OCI-LY1 (cell line): ENCODE results near the gene CARM1.
A peak's percentile ranks its signal among the peaks of the same experiment; 100 is the strongest.
"Not testable (repeated sequence)": the region's sequence is repeated elsewhere in the genome, so short reads cannot be mapped to it uniquely, and the experiment has no call there.

Source experiments
- H2AFZ ChIP-seq: fragments of 200-600 bp; sonication (generic), shearing (Covaris generic); 2 replicates; pipeline ENCODE4 v1.6.0; 2014; ENCODE audit warnings: antibody characterized with exemption, mild to moderate bottlenecking, low read length
- H3F3A ChIP-seq: fragments of 200-600 bp; sonication (generic), shearing (Covaris generic); 2 replicates; pipeline ENCODE4 v1.6.0; 2014; ENCODE audit warnings: mild to moderate bottlenecking, antibody characterized with exemption, low read length, moderate library complexity; ENCODE audit not compliant: insufficient read depth
- H3K27ac ChIP-seq: fragments of 200-600 bp; sonication (generic); 2 replicates; pipeline ENCODE4 v1.5.1; 2014; ENCODE audit warnings: low read length, mixed run types, mild to moderate bottlenecking, low read depth; ENCODE audit not compliant: poor library complexity, severe bottlenecking
- H3K27me3 ChIP-seq: fragments of 200-600 bp; sonication (generic); 2 replicates; pipeline ENCODE4 v1.6.0; 2014; ENCODE audit warnings: antibody characterized with exemption, mild to moderate bottlenecking, low read length, moderate library complexity; ENCODE audit not compliant: insufficient read depth
- H3K36me3 ChIP-seq: fragments of 200-600 bp; sonication (generic); 2 replicates; pipeline ENCODE4 v1.6.1; 2014; ENCODE audit warnings: mild to moderate bottlenecking, antibody characterized with exemption, low read length, moderate library complexity, mixed read lengths; ENCODE audit not compliant: insufficient read depth
- H3K4me1 ChIP-seq: fragments of 200-600 bp; sonication (generic); 2 replicates; pipeline ENCODE4 v1.5.1; 2014; ENCODE audit warnings: mild to moderate bottlenecking, low read length, moderate library complexity; ENCODE audit not compliant: insufficient read depth, severe bottlenecking
- H3K4me2 ChIP-seq: fragments of 200-600 bp; sonication (generic), shearing (Covaris generic); 2 replicates; pipeline ENCODE4 v1.6.1; 2014; ENCODE audit warnings: low read length
- H3K4me3 ChIP-seq: fragments of 200-600 bp; sonication (generic); 2 replicates; pipeline ENCODE4 v1.5.1; 2014; ENCODE audit warnings: low read length, low read depth, mild to moderate bottlenecking, mixed read lengths; ENCODE audit not compliant: poor library complexity, severe bottlenecking
- H3K79me2 ChIP-seq: fragments of 200-600 bp; shearing (Covaris generic); 2 replicates; pipeline ENCODE4 v1.6.1; 2016; ENCODE audit warnings: mixed run types, low read length, mixed read lengths; ENCODE audit not compliant: insufficient read depth
- H3K9ac ChIP-seq: fragments of 200-600 bp; sonication (generic), shearing (Covaris generic); 2 replicates; pipeline ENCODE4 v1.6.1; 2014; ENCODE audit warnings: mild to moderate bottlenecking, low read length, mixed read lengths
- H3K9me2 ChIP-seq: fragments of 200-600 bp; sonication (generic), shearing (Covaris generic); 2 replicates; pipeline ENCODE4 v1.6.1; 2014; ENCODE audit warnings: low read depth, mild to moderate bottlenecking, low read length, mixed read lengths
- H3K9me3 ChIP-seq: fragments of 200-600 bp; shearing (Covaris generic); 2 replicates; pipeline ENCODE4 v1.6.1; 2014; ENCODE audit warnings: low read length, mixed read lengths
- H4K20me1 ChIP-seq: fragments of 200-600 bp; sonication (generic), shearing (Covaris generic); 2 replicates; pipeline ENCODE4 v1.6.0; 2016; ENCODE audit warnings: mild to moderate bottlenecking, low read length; ENCODE audit not compliant: insufficient read depth
- EZH2 ChIP-seq: fragments of 200-600 bp; sonication (generic), shearing (Covaris generic); IDR thresholded peaks from 2 replicates; pipeline ENCODE4 v1.8.0; 2017; ENCODE audit warnings: borderline replicate concordance, mixed run types, mild to moderate bottlenecking, antibody characterized with exemption, low read length, moderate library complexity, mixed read lengths
- TF ChIP-seq, protein P1 (sequence below): fragments of 200-600 bp; sonication (generic), shearing (Covaris generic); IDR thresholded peaks from 2 replicates; pipeline ENCODE4 v1.5.1; 2017; ENCODE audit warnings: mild to moderate bottlenecking, antibody characterized with exemption, low read length, moderate library complexity, mixed read lengths

CARM1 gene

DNA sequence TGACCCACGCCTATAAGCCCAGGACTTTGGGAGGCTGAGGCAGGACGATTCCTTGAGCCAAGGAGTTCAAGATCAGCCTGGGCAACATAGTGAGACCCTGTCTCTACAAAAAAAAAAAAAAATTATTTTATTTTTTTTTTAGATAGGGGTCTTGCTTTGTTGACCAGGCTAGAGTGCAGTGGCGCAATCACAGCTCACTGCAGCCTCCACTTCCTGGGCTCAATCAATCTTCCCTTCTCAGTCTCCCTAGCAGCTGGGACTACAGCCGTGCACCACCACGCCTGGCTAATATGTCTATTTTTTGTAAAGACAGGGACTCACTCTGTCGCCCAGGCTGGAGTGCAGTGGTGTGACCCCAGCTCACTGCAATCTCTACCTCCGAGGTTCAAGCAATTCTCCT lies 18.4 kb upstream of the CARM1 start:
- no peak overlapping the region for H3K9ac ChIP-seq
- H3K9me2 ChIP-seq = no peaks in the 10 kb centered on the region
- H3K27me3 ChIP-seq = peaks cover 4% of the 10 kb centered on the region; the same call in 1 of the 2 replicates
- H3K4me1 ChIP-seq = no peaks in the 10 kb centered on the region
- H2AFZ ChIP-seq = no peak overlapping the region
- no peaks in the 10 kb centered on the region for H4K20me1 ChIP-seq
- H3K4me2 ChIP-seq = no peak overlapping the region
- H3K36me3 ChIP-seq = no peaks in the 10 kb centered on the region
- no peak overlapping the region for H3K4me3 ChIP-seq
- no peak overlapping the region for H3K27ac ChIP-seq
- no peaks in the 10 kb centered on the region for H3K79me2 ChIP-seq
- H3K9me3 ChIP-seq = no peaks in the 10 kb centered on the region
- no peak for TF ChIP-seq EZH2
- TF ChIP-seq, protein P1, sequence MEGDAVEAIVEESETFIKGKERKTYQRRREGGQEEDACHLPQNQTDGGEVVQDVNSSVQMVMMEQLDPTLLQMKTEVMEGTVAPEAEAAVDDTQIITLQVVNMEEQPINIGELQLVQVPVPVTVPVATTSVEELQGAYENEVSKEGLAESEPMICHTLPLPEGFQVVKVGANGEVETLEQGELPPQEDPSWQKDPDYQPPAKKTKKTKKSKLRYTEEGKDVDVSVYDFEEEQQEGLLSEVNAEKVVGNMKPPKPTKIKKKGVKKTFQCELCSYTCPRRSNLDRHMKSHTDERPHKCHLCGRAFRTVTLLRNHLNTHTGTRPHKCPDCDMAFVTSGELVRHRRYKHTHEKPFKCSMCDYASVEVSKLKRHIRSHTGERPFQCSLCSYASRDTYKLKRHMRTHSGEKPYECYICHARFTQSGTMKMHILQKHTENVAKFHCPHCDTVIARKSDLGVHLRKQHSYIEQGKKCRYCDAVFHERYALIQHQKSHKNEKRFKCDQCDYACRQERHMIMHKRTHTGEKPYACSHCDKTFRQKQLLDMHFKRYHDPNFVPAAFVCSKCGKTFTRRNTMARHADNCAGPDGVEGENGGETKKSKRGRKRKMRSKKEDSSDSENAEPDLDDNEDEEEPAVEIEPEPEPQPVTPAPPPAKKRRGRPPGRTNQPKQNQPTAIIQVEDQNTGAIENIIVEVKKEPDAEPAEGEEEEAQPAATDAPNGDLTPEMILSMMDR = no peak
- H3F3A ChIP-seq = no peaks in the 10 kb centered on the region

DNA sequence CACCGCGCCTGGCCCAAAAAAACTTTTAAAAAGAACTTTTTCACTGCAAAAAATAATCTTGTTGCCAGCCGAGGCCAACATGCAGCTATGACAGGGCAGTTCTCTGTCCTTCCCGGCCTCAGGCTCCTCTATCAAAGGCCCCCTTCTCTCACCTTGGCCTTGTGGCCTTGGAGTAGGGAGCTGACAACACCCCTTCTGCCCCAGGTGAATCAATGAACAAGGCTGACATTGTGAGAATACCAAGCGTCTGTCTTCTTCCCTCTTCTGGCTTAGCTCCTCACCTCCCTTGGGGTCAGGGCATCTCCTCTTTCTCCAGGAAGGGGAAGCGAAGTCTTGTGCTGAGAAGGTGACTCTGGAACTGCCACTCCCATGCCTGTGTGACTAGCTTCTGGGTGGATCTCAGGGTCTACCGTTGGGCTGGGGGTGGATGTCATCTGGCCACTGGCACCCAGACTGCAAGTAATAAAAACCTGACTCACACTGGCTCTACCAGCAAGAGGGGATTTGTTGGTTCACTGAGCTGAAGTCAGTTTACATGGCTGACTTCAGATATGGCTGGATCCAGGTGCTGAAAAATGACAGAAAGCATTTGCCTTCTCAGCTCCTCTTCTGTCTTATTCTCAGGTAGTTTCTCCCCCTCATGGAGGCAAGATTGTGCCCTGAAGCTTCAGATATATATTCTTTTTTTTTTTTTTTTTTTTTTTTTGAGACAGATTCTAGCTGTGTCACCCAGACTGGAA lies 16.8 kb upstream of the CARM1 start:
- no peak overlapping the region for H3K4me2 ChIP-seq
- H3K27ac ChIP-seq = no peak overlapping the region
- H2AFZ ChIP-seq = no peak overlapping the region
- no peaks in the 10 kb centered on the region for H3K36me3 ChIP-seq
- no peaks in the 10 kb centered on the region for H3K9me3 ChIP-seq
- no peak overlapping the region for H3K4me3 ChIP-seq
- H3K9ac ChIP-seq = no peak overlapping the region
- H4K20me1 ChIP-seq = no peaks in the 10 kb centered on the region
- TF ChIP-seq, protein P1 = no peak
- TF ChIP-seq EZH2 = no peak
- H3K4me1 ChIP-seq = no peaks in the 10 kb centered on the region
- H3K27me3 ChIP-seq = peaks cover 4% of the 10 kb centered on the region; the same call in 1 of the 2 replicates
- H3K9me2 ChIP-seq = no peaks in the 10 kb centered on the region
- H3F3A ChIP-seq = no peaks in the 10 kb centered on the region
- no peaks in the 10 kb centered on the region for H3K79me2 ChIP-seq

DNA sequence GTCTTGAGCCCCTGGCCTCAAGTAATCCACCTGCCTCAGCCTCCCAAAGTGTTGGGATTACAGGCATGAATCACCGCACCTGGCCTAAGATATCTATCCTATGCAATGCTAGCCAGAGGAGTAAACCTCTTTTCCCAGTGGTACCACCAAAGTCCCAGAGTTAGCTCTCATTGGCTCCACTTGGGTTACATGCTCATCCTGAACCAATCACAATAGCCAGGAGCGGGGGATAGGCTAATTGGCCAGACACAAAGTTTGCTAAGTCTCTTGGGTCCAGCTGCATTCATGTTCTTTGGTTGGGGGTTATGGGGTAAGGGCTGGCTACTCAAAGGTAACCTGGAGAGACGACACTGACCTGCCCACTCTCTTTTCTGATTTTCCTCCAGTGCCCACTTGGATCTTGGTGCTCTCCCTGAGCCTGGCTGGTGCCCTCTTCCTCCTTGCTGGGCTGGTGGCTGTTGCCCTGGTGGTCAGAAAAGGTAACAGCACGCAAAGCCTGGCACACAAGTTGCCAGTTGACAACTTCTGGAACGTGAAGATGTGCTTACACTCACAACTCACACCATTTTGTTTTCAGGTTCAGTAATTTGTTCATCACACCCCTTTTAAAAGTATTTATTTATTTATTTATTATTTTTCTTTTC lies 15.4 kb upstream of the CARM1 start:
- Histone ChIP-seq H4K20me1 (no peaks in the 10 kb centered on the region), H3K4me3 (no peak overlapping the region), H3K27ac (no peak overlapping the region), H3K9ac (no peak overlapping the region), H3K4me1 (no peaks in the 10 kb centered on the region), H3K9me2 (no peaks in the 10 kb centered on the region), H3K36me3 (no peaks in the 10 kb centered on the region), H3F3A (no peaks in the 10 kb centered on the region), H3K9me3 (no peaks in the 10 kb centered on the region), H3K79me2 (no peaks in the 10 kb centered on the region), H3K27me3 (no peaks in the 10 kb centered on the region), H3K4me2 (no peak overlapping the region), H2AFZ (no peak overlapping the region)
- TF ChIP-seq EZH2 = no peak
- TF ChIP-seq, protein P1 = peak; percentile 73

DNA sequence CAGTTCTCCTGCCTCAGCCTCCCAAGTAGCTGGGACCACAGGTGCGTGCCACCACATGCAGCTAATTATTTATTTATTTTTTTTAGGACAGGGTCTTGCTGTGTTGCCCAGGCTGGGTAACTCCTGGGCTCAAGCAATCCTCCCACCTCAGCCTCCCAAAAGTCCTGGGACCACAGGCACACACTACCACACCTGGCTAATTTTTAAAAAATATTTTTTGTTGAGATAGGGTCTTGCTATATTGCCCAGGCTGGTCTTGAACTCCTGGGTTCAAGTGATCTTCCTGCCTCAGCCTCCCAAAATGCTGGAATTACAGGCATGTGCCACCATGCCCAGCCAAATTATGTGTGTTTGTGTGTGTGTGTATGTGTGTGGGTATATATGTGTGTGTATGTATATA lies 14.5 kb upstream of the CARM1 start:
- not testable (repeated sequence) for H3K4me3 ChIP-seq, H3K27ac ChIP-seq, H2AFZ ChIP-seq, H3K9ac ChIP-seq, H3F3A ChIP-seq, H3K4me1 ChIP-seq, H3K27me3 ChIP-seq, H3K4me2 ChIP-seq, H3K36me3 ChIP-seq, H3K9me3 ChIP-seq, H3K9me2 ChIP-seq, H4K20me1 ChIP-seq, H3K79me2 ChIP-seq
